Tibial nerve (tissue), 4 donors: ENCODE data around the gene FXYD5. TPM values are rescaled to one million over a fixed set of nuclear protein-coding genes. Genes with fewer than 3 reads are reported as not detected.
A peak's percentile ranks its signal among the peaks of the same experiment; 100 is the strongest.

ENCODE experiments used
- DNase-seq, 2 donors: peaks; one replicate each; pipeline ENCODE4 v3.0.0-alpha.2; 2019; ENCODE audit warnings: low spot score in 2 of 2
- H3K27ac ChIP-seq, 4 donors: fragments of 200-600 bp; sonication (generic) in 3 of 4; one replicate each; pipeline ENCODE4 v1.5.1; 2017 to 2019; ENCODE audit warnings: mild to moderate bottlenecking in 1 of 4
- H3K27me3 ChIP-seq, 2 donors: fragments of 200-600 bp; sonication (generic) in 1 of 2; one replicate each; pipeline versions ENCODE4 v1.5.1 to v1.6.0; 2017 to 2019
- H3K36me3 ChIP-seq, 3 donors: fragments of 200-600 bp; sonication (generic); one replicate each; pipeline ENCODE4 v1.5.1; 2018 to 2019
- H3K4me1 ChIP-seq, 4 donors: fragments of 200-600 bp; sonication (generic) in 3 of 4; one replicate each; pipeline ENCODE4 v1.5.1; 2017 to 2019
- H3K4me3 ChIP-seq, 4 donors: fragments of 200-600 bp; sonication (generic) in 3 of 4; one replicate each; pipeline ENCODE4 v1.5.1; 2017 to 2019; ENCODE audit warnings: mild to moderate bottlenecking in 1 of 4, moderate library complexity in 1 of 4
- H3K9me3 ChIP-seq, 4 donors: fragments of 200-600 bp; sonication (generic) in 3 of 4; one replicate each; pipeline ENCODE4 v1.5.1; 2017 to 2019
- EP300 ChIP-seq, 2 donors: sonication (generic); formaldehyde crosslinking; IDR thresholded peaks; one replicate each; pipeline ENCODE4 v1.6.1; 2017; ENCODE audit warnings: antibody characterized with exemption in 2 of 2, mild to moderate bottlenecking in 1 of 2
- POLR2A ChIP-seq, 2 donors: fragments of 450-650 bp; IDR thresholded peaks; one replicate each; pipeline ENCODE4 v1.6.1; 2017; ENCODE audit warnings: antibody characterized with exemption in 2 of 2, mild to moderate bottlenecking in 2 of 2, moderate library complexity in 2 of 2
- WGBS, 2 donors: methylation state at CpG; one replicate each; pipeline ENCODE4 v1.1.5; 2018; 5-methylcytosine and 5-hydroxymethylcytosine counted together
- small RNA-seq: library from RNA; depleted of rRNA; stranded (forward); fragments of <200 nt; gene quantifications from one replicate; pipeline ENCODE3, GENCODE V24; 2016
- total RNA-seq, 4 donors: library from RNA; depleted of rRNA; stranded (reverse); fragments of >200 nt; gene quantifications; one replicate each; pipeline ENCODE4 v1.1.0, GENCODE V29; 2016
- TF ChIP-seq, protein P1 (sequence below), 5 experiments: fragments of 200-600 bp in 3 of 5; fragments of 450-650 bp in 2 of 5; sonication (generic) in 3 of 5; IDR thresholded peaks; one replicate each; pipeline ENCODE4 v1.5.1; 2016 to 2019; ENCODE audit warnings: antibody characterized with exemption in 5 of 5, mild to moderate bottlenecking in 3 of 5, moderate library complexity in 2 of 5

Gene FXYD5
- total RNA-seq, 4 donors from 2014 or later: 19.9 to 53.4 (median 37.5) TPM

DNA sequence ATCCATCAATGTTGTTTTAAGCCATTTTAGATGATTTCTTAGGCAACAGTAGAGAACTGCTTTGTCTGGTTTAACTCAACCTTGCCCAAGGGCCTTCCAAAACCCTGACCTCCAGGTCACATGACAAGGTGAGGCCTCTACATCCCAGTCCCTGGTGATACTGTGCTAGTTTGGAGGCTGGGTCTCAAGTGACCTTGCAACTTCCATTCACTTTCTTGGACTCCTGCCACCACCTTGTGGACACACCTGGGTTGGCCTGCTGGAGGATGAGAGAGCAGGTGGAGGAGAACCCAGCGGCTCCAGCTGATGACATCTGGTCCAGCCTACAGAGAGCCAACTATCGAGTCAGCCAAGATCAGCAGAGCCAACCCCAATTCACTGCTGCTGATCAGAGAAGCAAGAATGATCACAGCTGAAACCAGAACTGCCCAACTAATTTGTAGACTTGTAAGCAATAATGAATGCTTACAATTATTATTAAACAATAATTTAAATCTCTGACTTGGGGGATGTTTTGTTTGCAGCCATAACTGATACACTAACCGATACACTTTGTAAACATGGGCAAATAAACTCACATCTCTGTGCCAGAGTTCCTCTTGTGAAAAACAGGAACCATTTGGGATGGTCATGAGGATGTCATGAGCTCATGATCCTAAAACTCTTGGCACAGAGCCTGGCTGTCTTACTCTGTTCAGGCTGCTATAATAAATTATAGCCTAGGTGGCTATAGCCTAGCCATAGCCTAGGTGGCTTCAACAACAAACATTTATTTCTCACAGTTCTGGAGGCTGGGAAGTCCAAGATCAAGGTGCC is 62.5 kb downstream of the FXYD5 start:
- whole genome bisulfite sequencing, 2 donors: 68 to 70% methylated on average over 3 of the region's 3 CpGs

DNA sequence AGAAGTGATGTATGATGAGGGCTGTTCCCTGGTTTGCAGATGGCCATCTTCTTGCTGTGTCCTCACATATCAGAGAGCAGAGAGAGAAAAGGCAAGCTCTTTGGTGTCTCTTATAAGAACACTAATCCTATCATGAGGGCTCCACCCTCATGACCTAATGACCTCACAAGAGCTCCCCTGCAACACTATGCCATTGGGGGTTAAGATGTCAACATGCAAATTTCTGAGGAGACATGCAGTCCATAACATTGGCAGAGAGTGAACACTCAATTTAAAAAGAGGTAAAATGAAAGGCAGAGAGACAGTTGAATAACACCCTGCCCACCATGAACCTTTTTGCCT is 63.1 kb downstream of the FXYD5 start:
- H3K27ac ChIP-seq: peak overlapping the region in 2 of 4 donors; percentile 50 to 58
- TF ChIP-seq EP300 (IDR thresholded peaks at IDR 0.05): no peak

More for the DNA sequence above, 62.5 kb downstream of the FXYD5 start:
- Histone ChIP-seq H3K36me3 (no peaks in the 10 kb centered on the region), H3K4me1 (peaks cover 0 to 25% (median 11%) of the 10 kb centered on the region in 4 donors), H3K4me3 (no peak overlapping the region), H3K9me3 (peaks cover 0 to 32% (median 0%) of the 10 kb centered on the region in 4 donors), H3K27me3 (no peaks in the 10 kb centered on the region), H3K27ac (peak overlapping the region in 2 of 4 donors; percentile 62 to 66)
- TF ChIP-seq EP300 (IDR thresholded peaks at IDR 0.05) (peak; percentile 65 to 71), POLR2A (IDR thresholded peaks at IDR 0.05) (no peak)
- TF ChIP-seq, protein P1, sequence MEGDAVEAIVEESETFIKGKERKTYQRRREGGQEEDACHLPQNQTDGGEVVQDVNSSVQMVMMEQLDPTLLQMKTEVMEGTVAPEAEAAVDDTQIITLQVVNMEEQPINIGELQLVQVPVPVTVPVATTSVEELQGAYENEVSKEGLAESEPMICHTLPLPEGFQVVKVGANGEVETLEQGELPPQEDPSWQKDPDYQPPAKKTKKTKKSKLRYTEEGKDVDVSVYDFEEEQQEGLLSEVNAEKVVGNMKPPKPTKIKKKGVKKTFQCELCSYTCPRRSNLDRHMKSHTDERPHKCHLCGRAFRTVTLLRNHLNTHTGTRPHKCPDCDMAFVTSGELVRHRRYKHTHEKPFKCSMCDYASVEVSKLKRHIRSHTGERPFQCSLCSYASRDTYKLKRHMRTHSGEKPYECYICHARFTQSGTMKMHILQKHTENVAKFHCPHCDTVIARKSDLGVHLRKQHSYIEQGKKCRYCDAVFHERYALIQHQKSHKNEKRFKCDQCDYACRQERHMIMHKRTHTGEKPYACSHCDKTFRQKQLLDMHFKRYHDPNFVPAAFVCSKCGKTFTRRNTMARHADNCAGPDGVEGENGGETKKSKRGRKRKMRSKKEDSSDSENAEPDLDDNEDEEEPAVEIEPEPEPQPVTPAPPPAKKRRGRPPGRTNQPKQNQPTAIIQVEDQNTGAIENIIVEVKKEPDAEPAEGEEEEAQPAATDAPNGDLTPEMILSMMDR (IDR thresholded peaks at IDR 0.05): peak in 1 of 5 experiments; percentile 18
- peak in 1 of 2 donors; percentile 83 for DNase-seq

DNA sequence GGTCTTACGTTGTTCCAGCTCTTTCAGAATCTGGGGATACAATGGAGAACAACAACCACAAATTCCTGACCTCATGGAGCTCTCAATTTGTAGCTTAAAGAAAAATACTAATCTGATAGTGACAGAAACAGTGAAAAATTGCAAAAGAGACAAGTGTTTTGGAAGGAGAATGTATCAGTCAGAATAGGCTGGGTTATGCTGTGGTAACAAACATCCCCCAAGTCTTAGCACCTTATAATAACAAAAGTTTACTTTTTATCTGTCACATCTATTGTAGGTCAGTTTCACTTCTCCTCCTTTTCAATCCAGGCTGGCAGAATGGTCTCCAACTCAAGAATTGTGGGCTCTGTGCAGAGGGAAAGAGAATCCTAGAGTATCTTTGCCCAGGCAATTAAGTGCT is 64.5 kb downstream of the FXYD5 start:
- 90 to 96% methylated on average over 1 of the region's 1 CpG for WGBS, 2 donors
- TF ChIP-seq, protein P1 (IDR thresholded peaks at IDR 0.05): no peak
- no peak for TF ChIP-seq POLR2A (IDR thresholded peaks at IDR 0.05)
- TF ChIP-seq EP300 (IDR thresholded peaks at IDR 0.05): no peak

More for the DNA sequence above, 63.1 kb downstream of the FXYD5 start:
- no peaks in the 10 kb centered on the region for H3K36me3 ChIP-seq
- H3K9me3 ChIP-seq: peaks cover 0 to 33% (median 0%) of the 10 kb centered on the region in 4 donors
- H3K4me1 ChIP-seq: peaks cover 0 to 20% (median 11%) of the 10 kb centered on the region in 4 donors
- H3K4me3 ChIP-seq: no peak overlapping the region
- no peak for DNase-seq
- H3K27me3 ChIP-seq: no peaks in the 10 kb centered on the region

More for the DNA sequence above, 64.5 kb downstream of the FXYD5 start:
- Histone ChIP-seq H3K36me3 (no peaks in the 10 kb centered on the region), H3K9me3 (peaks cover 0 to 39% (median 0%) of the 10 kb centered on the region in 4 donors), H3K4me3 (no peak overlapping the region), H3K4me1 (peaks cover 0 to 8% (median 6%) of the 10 kb centered on the region in 4 donors), H3K27me3 (no peaks in the 10 kb centered on the region), H3K27ac (no peak overlapping the region)
- no peak for DNase-seq

Small RNA genes lying within 50 kb of the gene (small RNA-seq; reads per million reads assigned to genes)
- not detected for gene AC020907.2

Other genes starting within 250 kb of the FXYD5 start
- gene ZNF30, start 227.8 kb upstream of the FXYD5 start, total RNA-seq: 1 to 10 TPM; 1.2 to 4.3 (median 3.1) TPM
- gene ZNF792, start 190.5 kb upstream of the FXYD5 start, total RNA-seq: 1 to 10 TPM; 2.3 to 7.1 (median 5.5) TPM
- 100 to 1,000 TPM in 1 of 4 donors, 10 to 100 TPM in 3; 53.1 to 108 (median 61.6) TPM for gene GRAMD1A, start 154.4 kb upstream of the FXYD5 start, total RNA-seq
- 10 to 100 TPM; 12.8 to 26.7 (median 13.4) TPM for gene SCN1B, start 124.3 kb upstream of the FXYD5 start, total RNA-seq
- 1 to 10 TPM in 3 of 4 donors, not detected in 1; 1.3 to 3.5 (median 1.8) TPM for gene HPN, start 113.0 kb upstream of the FXYD5 start, total RNA-seq
- 10 to 100 TPM; 10.8 to 33.9 (median 16.6) TPM for gene FXYD3, start 38.9 kb upstream of the FXYD5 start, total RNA-seq
- gene LGI4, start 19.7 kb upstream of the FXYD5 start, total RNA-seq: 100 to 1,000 TPM; 207 to 323 (median 302) TPM
- gene FXYD1, start 15.9 kb upstream of the FXYD5 start, total RNA-seq: 100 to 1,000 TPM in 1 of 4 donors, 10 to 100 TPM in 3; 72.9 to 193 (median 84.9) TPM
- 1 to 10 TPM in 3 of 4 donors, not detected in 1; 2.5 to 5.9 (median 5.7) TPM for gene FXYD7, start 11.5 kb upstream of the FXYD5 start, total RNA-seq
- not detected for gene FAM187B, start 74.0 kb downstream of the FXYD5 start, total RNA-seq
- gene LSR, start 94.3 kb downstream of the FXYD5 start, total RNA-seq: 10 to 100 TPM in 2 of 4 donors, 1 to 10 TPM in 2; 3.1 to 34.9 (median 19.1) TPM
- 100 to 1,000 TPM in 3 of 4 donors, 10 to 100 TPM in 1; 98.5 to 172 (median 128) TPM for gene USF2, start 114.2 kb downstream of the FXYD5 start, total RNA-seq
- 1 to 10 TPM in 1 of 4 donors, not detected in 3; 2.9 TPM for gene HAMP, start 127.8 kb downstream of the FXYD5 start, total RNA-seq
- 10 to 100 TPM; 31.8 to 49.6 (median 38.4) TPM for gene MAG, start 137.4 kb downstream of the FXYD5 start, total RNA-seq
- 10 to 100 TPM in 3 of 4 donors, 1 to 10 TPM in 1; 7.2 to 22.8 (median 13.4) TPM for gene CD22, start 174.5 kb downstream of the FXYD5 start, total RNA-seq
- under 1 TPM in 1 of 4 donors, not detected in 3; 0.59 TPM for gene FFAR1, start 193.2 kb downstream of the FXYD5 start, total RNA-seq
- under 1 TPM in 1 of 4 donors, not detected in 3; 0.87 TPM for gene FFAR3, start 203.7 kb downstream of the FXYD5 start, total RNA-seq
- not detected for gene GPR42, start 216.3 kb downstream of the FXYD5 start, total RNA-seq